ENCODE data around the gene ACTR10.
"Not testable (repeated sequence)": the region's sequence is repeated elsewhere in the genome, so short reads cannot be mapped to it uniquely, and the experiment has no call there.

Gene ACTR10

GRCh38 chr14:58215191-58215914, 15.4 kb downstream of the ACTR10 start:
- no peak for DNase-seq (ENCODE audit: low read depth in 2 of 3, low spot score in 2 of 3)

DNA sequence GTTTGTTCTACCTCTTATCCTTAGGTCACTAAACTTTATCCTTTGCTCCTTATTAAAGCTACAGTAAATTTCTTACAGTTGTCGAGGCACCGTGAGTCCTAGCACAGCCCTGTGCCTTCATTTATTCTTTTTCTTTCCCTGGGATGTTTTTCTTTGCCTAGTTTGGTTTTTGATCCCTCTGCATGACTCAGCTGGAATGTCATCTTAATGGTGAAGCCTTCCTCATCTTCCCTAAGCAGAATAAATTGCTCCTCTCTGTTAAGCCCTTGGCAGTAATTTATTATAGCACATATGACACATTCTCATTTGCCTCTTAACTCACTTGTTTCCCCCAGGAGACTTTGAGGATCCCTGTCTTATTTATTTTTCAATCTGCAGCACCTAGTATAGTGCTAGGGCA, 16.6 kb downstream of the ACTR10 start:
- DNase-seq (ENCODE audit: low read depth in 2 of 3, low spot score in 2 of 3), result no peak

DNA sequence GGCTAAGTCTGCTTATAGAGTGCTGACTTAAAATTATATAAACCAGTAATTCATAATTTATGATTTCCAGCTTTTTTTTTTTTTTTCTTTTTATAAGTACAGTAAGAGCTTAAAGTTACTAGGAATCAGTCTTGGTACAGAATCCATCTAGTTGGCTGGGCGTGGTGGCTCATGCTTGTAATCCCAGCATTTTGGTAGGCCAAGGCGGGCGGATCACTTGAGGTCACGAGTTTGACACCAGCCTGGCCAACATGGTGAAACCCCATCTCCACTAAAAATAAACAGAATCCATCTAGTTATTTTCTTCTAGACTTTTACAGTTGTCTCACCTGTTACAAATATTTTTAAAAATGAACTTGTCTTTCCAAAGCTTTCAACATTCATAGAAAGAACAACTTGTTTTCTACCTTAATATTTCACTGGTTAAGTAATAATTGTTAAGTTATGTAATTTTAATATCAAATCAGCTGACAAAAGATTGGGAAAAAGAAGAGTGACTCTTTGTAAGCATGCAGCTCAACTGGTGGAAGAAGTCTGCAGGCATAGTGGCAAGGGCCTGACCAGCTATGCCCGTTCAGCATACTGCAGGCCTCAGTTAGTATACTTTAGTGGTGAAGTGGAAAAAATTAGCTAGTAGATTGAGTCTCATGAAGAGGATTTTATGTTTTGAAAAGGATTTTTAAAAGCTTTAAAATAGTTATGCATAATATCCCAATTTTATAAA, 27.3 kb downstream of the ACTR10 start:
- no peak for DNase-seq (ENCODE audit: low read depth in 2 of 3, low spot score in 2 of 3)

DNA sequence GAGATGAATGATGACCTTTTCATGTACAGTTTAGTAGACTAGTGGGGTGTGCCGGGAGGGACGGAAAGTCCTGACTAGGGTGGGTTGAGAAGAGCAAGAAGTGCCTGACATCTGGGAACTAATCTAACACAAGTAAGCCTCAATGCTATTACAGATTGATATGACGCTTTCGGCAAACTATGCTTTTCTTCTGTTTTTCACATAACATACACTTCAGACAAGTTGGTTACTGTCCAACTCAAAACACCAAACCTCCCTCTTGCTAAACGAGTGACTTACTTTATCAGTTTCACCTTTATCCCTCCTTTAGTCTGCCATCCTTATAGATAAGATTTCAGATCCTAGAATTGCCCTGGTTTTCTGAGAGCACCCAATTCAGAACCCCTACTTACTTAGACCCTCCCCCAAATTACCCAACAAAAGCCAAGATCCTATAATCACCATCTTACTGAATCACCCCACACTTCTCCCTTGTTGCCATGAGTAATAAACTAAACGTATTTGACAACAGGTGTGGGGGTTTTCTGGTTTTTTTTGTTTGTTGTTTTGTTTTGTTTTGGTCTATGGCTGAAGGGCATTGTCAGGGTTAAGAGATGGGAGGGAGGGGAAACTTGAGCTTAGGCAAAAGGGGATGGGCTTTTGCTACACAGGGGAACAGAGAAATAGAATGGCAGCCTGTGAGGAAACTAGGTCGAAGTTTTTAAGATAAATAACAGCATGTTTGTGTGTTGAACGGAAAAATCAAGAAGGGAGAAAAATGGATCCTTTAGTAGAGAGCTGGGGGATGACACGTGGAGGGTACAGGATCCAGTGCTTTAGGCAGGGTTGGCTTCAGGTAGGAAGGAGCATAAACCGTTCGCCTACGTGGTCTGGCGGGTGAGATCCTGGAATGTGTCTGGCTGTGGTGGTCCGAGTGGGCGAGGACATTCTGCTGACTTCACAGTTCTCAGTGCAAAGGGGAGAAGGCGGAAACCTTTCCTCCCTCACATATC, 38.6 kb downstream of the ACTR10 start:
- no peak for DNase-seq (ENCODE audit: low read depth in 2 of 3, low spot score in 2 of 3)

DNA sequence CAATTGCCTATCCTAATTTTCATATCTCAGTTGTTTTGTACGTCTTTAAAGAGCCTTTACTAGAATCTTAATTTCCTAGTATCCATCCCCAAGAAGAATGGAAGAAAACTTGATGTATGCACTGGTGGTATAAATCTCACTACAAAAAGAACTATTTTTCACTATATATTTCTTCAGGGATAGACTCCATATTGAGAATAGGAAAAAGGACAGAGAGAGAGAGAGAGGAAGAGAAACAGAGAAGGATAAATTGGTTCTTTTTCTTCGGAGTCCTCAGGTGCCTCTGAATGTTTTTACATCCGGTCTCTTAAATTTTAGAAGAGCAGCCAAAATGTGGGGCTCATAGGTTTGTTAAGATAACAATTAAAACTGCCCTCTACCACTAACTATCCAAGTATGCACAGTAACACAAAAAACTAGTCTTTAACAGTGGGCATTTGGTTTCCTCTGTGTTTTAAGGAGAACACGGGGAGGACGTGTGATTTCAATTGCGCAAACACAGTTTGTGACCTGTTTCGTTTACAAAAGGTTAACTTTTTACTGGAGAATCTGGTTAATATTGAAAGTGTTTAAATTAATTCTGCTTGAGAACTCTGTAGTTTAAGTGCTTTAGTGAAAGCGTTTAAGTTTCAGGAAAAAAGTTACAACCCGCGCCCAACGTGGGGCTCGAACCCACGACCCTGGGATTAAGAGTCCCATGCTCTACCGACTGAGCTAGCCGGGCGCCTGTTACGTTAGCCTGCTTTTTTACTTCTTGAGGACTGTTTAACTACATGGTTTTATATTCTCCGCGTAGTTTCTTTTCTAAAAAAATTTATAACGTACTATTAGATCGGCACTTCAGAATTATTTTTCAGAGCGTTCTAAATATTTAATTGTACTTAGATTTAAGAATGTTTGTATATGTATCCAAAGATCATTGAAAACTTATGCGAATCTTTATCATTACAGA, 39.6 kb downstream of the ACTR10 start:
- peak; percentile 51 to 92 (median 79) for DNase-seq (ENCODE audit: low read depth in 2 of 3, low spot score in 2 of 3)

DNA sequence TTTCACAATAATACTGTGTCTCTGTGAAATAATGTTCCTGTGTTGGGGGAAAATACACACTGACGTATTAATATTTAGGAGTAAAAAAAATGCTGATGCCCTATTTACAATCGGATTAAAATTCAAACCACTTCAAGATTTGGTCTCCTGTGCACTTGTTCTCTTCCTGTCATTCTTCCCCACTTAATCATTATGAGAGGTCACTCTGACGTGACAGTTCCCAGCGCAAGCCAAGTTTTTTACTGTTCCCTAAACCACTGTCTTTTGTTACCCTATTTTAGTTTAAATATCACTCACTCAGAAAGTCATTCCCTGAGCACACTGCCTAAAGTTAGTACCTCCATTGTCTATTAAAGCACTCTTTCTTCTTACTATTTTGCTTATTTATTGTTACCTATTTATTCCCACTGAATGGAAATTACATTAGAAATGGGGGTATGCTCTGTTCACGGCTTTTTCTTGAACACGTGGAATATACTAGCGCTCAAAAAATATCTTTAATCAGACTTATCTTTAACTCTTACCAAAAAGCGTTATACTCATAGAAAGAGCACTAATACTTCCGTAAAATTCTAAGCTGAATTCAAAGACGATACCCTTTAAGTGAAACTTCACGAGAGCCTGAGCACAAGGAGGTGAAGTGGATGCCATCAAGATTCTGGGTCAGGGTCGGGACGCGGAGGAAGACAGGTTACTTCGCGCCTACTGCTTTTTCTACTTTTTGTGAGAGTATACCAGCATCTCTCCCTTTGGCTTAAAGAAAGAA, 44.0 kb downstream of the ACTR10 start:
- no peak for DNase-seq (ENCODE audit: low read depth in 2 of 3, low spot score in 2 of 3)

DNA sequence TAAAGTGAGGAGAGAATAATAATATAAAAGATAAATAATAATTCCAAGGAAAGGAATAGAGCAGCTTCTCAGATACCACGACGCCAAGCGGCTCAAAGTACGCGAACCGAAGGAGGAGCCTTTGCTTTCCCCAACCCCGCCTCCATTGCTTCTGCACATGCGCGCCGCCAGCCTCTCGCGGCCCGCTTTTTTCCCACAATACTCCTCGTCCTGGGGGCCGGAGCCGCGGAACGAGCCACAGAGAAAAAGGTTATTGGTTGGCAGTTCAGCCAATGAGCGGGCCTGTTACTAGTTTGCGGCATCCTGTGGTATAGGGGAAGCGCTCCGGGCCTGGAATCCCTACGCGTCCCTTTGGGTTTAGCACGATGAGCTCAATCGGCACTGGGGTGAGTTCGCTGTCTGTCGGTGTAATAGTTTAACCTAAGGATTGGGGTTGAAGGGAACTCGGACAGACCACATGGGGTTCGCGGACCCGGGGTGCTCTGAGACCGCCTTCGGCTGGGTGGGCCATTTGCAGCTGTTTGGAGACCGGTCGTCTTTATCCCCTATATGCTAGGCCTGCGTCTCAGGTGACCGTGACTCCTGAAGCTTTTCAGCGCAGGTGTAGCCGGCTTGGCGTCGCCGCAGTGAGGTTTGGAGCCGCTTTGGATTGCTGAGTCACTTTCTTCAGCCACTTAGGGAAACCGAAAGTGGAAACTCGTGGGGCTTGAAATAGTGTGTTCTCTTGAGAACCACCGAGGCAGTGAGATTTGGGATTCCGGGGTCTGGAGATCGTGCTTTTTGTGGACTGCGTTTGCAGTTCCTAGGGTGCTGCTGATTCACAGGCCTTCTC, 44.8 kb downstream of the ACTR10 start, which contains the start of gene PSMA3:
TSS of gene PSMA3 (plus strand) at position 288 of the 832 bp plus-strand sequence. CDS start at position 366, 78 bp downstream.
- peak; percentile 77 to 96 (median 93) for DNase-seq (ENCODE audit: low read depth in 2 of 3, low spot score in 2 of 3)

DNA sequence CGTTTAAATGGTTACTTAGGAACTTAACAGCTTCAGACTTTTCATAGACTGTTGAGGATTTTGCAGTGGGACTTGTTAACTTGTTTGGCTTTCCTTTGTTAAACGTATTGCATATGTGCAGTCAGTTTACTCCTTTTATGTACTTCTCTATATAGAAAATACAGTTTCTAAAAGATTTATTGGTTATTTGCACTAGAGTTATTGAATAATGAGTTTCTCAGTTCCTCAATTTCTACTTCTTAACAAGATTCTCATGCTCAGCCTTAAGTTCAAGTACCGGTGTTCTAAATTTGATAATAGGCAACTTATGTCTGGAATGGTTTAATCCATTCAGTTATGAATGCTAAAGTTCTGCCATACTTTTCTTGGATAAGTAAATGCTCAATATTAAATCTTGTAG, 45.6 kb downstream of the ACTR10 start:
- no peak for DNase-seq (ENCODE audit: low read depth in 2 of 3, low spot score in 2 of 3)

DNA sequence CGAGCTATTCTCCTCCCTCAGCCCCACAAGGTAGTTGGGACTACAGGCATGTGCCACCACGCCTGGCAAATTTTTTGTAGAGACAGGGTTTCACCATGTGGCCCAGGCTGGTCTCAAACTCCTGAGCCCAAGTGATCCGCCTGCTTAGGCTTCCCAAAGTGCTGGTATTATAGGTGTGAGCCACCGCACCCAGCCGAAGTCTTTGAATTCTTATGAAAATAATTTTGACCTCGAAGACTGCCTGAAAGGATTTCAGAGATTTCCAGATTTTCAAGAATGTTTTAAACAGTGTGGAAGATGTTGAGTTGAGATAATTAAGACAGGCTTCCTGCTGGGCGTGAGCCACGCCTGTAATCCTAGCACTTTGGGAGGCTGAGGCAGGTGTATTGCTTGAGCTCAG, 49.7 kb downstream of the ACTR10 start:
- no peak for DNase-seq (ENCODE audit: low read depth in 2 of 3, low spot score in 2 of 3)

DNA sequence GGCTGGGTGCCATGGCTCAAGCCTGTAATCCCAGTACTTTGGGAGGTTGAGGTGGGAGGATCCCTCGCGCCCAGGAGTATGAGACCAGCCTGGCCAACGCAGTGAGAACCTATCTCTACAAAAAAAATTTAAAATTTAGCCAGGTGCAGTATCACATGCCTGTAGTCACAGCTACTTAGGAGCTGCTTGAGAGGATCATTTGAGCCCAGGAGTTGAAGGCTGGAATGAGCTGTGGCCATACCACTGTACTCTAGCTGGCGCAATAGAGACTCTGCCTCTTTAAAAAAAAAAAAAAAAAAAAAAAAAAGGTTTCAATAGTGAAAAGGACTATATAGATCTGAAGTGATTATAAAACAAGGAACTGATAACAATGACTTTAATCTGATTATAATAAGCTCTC, 58.2 kb downstream of the ACTR10 start:
- DNase-seq (ENCODE audit: low read depth in 2 of 3, low spot score in 2 of 3), result no peak

GRCh38 chr14:58262005-58262404, 62.1 kb downstream of the ACTR10 start:
- not testable (repeated sequence) for DNase-seq (ENCODE audit: low read depth in 2 of 3, low spot score in 2 of 3)

- DNase-seq (ENCODE audit: low read depth in 2 of 3, low spot score in 2 of 3), result no peak
Measured at GRCh38 chr14:58265401-58265800, 65.5 kb downstream of the ACTR10 start.

DNA sequence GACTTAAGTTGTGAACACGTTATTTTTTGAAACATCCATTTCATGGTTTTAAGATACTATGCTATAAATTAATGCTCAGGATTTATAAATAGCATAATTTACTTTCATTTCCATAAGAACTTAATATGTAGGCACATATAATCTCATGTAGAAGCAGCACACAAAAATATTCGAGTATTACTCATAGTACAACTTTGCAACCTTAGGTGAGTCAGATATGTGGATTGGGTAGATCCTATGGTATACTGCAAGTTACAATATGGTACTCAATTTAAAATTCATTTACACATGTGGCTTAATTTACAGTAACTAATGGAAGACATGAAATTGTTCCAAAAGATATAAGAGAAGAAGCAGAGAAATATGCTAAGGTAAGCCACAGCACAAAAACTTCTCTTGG, 70.7 kb downstream of the ACTR10 start:
- DNase-seq (ENCODE audit: low read depth in 2 of 3, low spot score in 2 of 3), result no peak

DNA sequence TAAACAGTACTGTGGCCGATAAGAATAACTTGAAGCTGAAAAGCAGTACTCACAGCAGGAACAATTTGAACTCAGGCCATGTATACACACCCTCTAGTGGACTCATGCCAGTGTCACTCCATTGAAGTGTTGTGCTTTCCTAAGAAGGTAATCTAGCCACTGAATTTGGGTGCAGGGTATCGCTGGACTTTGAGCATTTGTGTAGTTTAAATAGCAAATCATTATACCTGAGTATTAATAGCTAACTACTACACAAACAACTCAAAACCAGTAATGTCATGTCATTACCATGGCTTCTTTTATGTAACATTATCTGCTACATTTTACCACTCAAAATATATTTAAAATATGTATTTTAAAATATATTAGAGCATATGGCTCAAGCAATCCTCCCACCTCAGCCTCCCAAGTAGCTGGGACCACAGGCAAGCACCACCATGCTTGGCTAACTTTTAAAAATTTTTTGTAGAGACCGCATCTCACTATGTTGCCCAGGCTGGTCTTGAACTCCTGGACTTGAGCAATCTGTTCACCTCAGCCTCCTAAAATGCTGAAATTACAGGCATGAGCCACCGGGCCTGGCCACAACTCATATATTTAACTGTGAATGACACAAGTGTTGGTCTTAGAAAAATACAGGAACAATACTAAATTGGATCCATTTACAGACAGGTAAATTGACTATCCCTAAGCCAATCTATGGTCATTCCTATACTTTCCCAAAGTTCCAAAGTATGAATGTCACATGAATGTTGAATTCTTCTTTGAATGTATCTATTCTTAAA, 72.8 kb downstream of the ACTR10 start:
- DNase-seq (ENCODE audit: low read depth in 2 of 3, low spot score in 2 of 3), result no peak

- DNase-seq (ENCODE audit: low read depth in 2 of 3, low spot score in 2 of 3), result no peak
Measured at GRCh38 chr14:58274881-58275280, 74.9 kb downstream of the ACTR10 start.

GRCh38 chr14:58275527-58276190, 75.7 kb downstream of the ACTR10 start:
- no peak for DNase-seq (ENCODE audit: low read depth in 2 of 3, low spot score in 2 of 3)

- no peak for DNase-seq (ENCODE audit: low read depth in 2 of 3, low spot score in 2 of 3)
Measured at GRCh38 chr14:58276208-58276607, 76.3 kb downstream of the ACTR10 start.

Data from activated CD8-positive, alpha-beta memory T cell treated with anti-CD3 and anti-CD28 coated beads for 48 hours (primary cell).